Muscle of leg (tissue), 9 donors: ENCODE measurements around the gene TAS2R16. TPM values are rescaled to one million over a fixed set of nuclear protein-coding genes. Genes with fewer than 3 reads are reported as not detected.

Experiments used
- polyA plus RNA-seq, 8 donors: library from polyadenylated mRNA; unstranded; fragments of 120-200 nt; gene quantifications; one replicate each; pipeline versions ENCODE4 v1.2.1 to v1.2.3, GENCODE V29; 2013; ENCODE audit warnings: inconsistent platforms in 1 of 8, low replicate concordance in 1 of 8; ENCODE audit not compliant: insufficient read length in 8 of 8, insufficient read depth in 1 of 8
- total RNA-seq: library from RNA; stranded (reverse); fragments of 120-200 nt; gene quantifications from one replicate; pipeline ENCODE4 v1.2.4, GENCODE V29; 2013

Gene TAS2R16
- total and polyA plus RNA-seq, 9 donors = not detected

Other genes with a start within 250 kb of the TAS2R16 start
- gene CADPS2, start 109.2 kb downstream of the TAS2R16 start, total RNA-seq = 11.3 TPM
- 1 to 10 TPM; 4.4 to 8.9 (median 7.4) TPM for gene CADPS2, start 109.2 kb downstream of the TAS2R16 start, polyA plus RNA-seq
- gene SLC13A1, start 204.3 kb upstream of the TAS2R16 start, total RNA-seq = not detected
- under 1 TPM in 1 of 8 donors, not detected in 7; 0.17 TPM for gene SLC13A1, start 204.3 kb upstream of the TAS2R16 start, polyA plus RNA-seq